Heart right ventricle (tissue), 16 donors: ENCODE measurements around the gene ATF3. TPM values are rescaled to one million over a fixed set of nuclear protein-coding genes. Genes with fewer than 3 reads are reported as not detected.

ENCODE experiments used
- ATAC-seq, 8 donors: fragments of 200-7000 bp; cut with Tn5 transposase; one replicate each; pipeline ENCODE4 v1.9.1; 2020; ENCODE audit warnings: mild to moderate bottlenecking in 8 of 8, moderate library complexity in 8 of 8, moderate number of reproducible peaks in 1 of 8
- DNase-seq, 2 donors: peaks; one replicate each; pipeline ENCODE4 v3.0.0-alpha.2; 2020
- H3K27ac ChIP-seq, 10 donors: fragments of 200-600 bp; sonication (generic) in 2 of 10; one replicate each; pipeline versions ENCODE4 v1.5.0 to v1.8.0; 2020 to 2022; ENCODE audit warnings: mild to moderate bottlenecking in 3 of 10
- H3K27me3 ChIP-seq, 7 donors: fragments of 200-600 bp; one replicate each; pipeline ENCODE4 v1.8.0; 2021 to 2022; ENCODE audit warnings: mild to moderate bottlenecking in 2 of 7
- H3K36me3 ChIP-seq, 9 donors: fragments of 200-600 bp; sonication (generic) in 1 of 9; one replicate each; pipeline versions ENCODE4 v1.5.0 to v1.8.0; 2020 to 2022; ENCODE audit warnings: mild to moderate bottlenecking in 2 of 9
- H3K4me1 ChIP-seq, 9 donors: fragments of 200-600 bp; sonication (generic) in 1 of 9; one replicate each; pipeline versions ENCODE4 v1.5.0 to v1.8.0; 2020 to 2022; ENCODE audit warnings: mild to moderate bottlenecking in 4 of 9
- H3K4me3 ChIP-seq, 10 donors: fragments of 200-600 bp; sonication (generic) in 2 of 10; one replicate each; pipeline versions ENCODE4 v1.5.0 to v1.8.0; 2020 to 2022; ENCODE audit warnings: mild to moderate bottlenecking in 7 of 10, moderate library complexity in 2 of 10
- H3K9me3 ChIP-seq, 11 donors: fragments of 200-600 bp in 10 of 11; sonication (generic) in 2 of 11; one replicate each; pipeline versions ENCODE4 v1.5.0 to v1.8.0; 2013 to 2022; ENCODE audit warnings: mild to moderate bottlenecking in 2 of 11, control low read depth in 1 of 11, moderate library complexity in 1 of 11
- CTCF ChIP-seq, 9 donors: fragments of 200-600 bp; sonication (generic) in 2 of 9; IDR thresholded peaks; one replicate each; pipeline versions ENCODE4 v1.5.0 to v1.8.0; 2021 to 2022; ENCODE audit warnings: antibody characterized with exemption in 9 of 9, mild to moderate bottlenecking in 5 of 9, moderate library complexity in 1 of 9
- WGBS, 2 donors: extraction: QIAGEN DNeasy Blood & Tissue Kit; methylation state at CpG; one replicate each; pipeline ENCODE4 v1.1.7; 2013; ENCODE audit warnings: inconsistent platforms in 1 of 2; 5-methylcytosine and 5-hydroxymethylcytosine counted together
- intact Hi-C, 10 donors: fragments of 100-400 bp; cut with DNase I; formaldehyde crosslinking; loops; one replicate each; pipeline versions ENCODE4 v1.11.1 to v1.14.2; 2022
- polyA plus RNA-seq, 2 donors: library from polyadenylated mRNA; stranded (reverse); fragments of 200-250 nt; gene quantifications; one replicate each; pipeline ENCODE4 v1.2.3, GENCODE V29; 2013
- total RNA-seq, 10 donors: library from RNA; stranded (reverse); fragmentation: NEBNext Ultra II Directional in 3 of 10; extraction: Animal tissue kit (Norgen Biotek cat#: 25700) in 3 of 10; gene quantifications; one replicate each; pipeline versions ENCODE4 v1.2.1 to v1.2.4, GENCODE V29; 2021 to 2023
- donor health status: Arrhythmogenic right ventricular cardiomyopathy.
- donor health status: ischemic (EF 13 %, LVEDD 7.1; RV severe dilation, severe dysfunction).
- donor health status: healthy with polysubstance abuse.
- donor health status: DM: no; HTN: yes; CAD: no.
- donor health status: DM: no; HTN: no; CAD: no.
- donor health status: ischemic (EF 25% LVEDD 6.9; RV normal size, moderate dysfunction).
- donor health status: ischemic (EF 25% LVEDD 5.7; RV mildly dilated, moderate dysfunction).
- donor health status: healthy.
- donor health status: DM: yes; HTN: yes; CAD: no.
- donor health status: Ischemic cardiomyopathy.
- donor health status: ischemic (EF 35%, LVEDD 5.7; RV mildly dilated, moderate dysfunction).
- donor health status: nonischemic (EF 11% LVEDD 7.7; RV severe dilation, severe dysfunction).
- donor health status: DM: yes; HTN: yes; CAD: no.
- donor health status: PGD.
- donor health status: ischemic (EF 29% LVEDD 5.4; RV normal size, mild dysfunction).
- donor health status: nonischemic (EF 23%, LVEDD 6.1; RV moderate dilation, normal function).

The ATF3 gene
- total and polyA plus RNA-seq, 12 donors, result 8.4 to 684 (median 25.9) TPM

GRCh38 chr1:212615201-212615470 is 6.6 kb downstream of the ATF3 start:
- Histone ChIP-seq H3K36me3 (peaks cover 0 to 58% (median 35%) of the 10 kb centered on the region in 9 donors), H3K4me1 (peaks cover 3 to 41% (median 18%) of the 10 kb centered on the region in 9 donors), H3K4me3 (no peak overlapping the region), H3K9me3 (no peaks in the 10 kb centered on the region), H3K27me3 (peaks cover 0 to 8% (median 0%) of the 10 kb centered on the region in 7 donors), H3K27ac (no peak overlapping the region)
- intact Hi-C loops, result loop anchor here in 2 of 10 donors (10.0 kb wide), 2 partner anchors 50 to 60 kb away; no protein-coding TSS in a partner anchor
- no peak for TF ChIP-seq CTCF (IDR thresholded peaks at IDR 0.05)
- no peak for ATAC-seq
- DNase-seq, result no peak
- 97 to 98% methylated on average over 9 of the region's 9 CpGs for WGBS, 2 donors

DNA sequence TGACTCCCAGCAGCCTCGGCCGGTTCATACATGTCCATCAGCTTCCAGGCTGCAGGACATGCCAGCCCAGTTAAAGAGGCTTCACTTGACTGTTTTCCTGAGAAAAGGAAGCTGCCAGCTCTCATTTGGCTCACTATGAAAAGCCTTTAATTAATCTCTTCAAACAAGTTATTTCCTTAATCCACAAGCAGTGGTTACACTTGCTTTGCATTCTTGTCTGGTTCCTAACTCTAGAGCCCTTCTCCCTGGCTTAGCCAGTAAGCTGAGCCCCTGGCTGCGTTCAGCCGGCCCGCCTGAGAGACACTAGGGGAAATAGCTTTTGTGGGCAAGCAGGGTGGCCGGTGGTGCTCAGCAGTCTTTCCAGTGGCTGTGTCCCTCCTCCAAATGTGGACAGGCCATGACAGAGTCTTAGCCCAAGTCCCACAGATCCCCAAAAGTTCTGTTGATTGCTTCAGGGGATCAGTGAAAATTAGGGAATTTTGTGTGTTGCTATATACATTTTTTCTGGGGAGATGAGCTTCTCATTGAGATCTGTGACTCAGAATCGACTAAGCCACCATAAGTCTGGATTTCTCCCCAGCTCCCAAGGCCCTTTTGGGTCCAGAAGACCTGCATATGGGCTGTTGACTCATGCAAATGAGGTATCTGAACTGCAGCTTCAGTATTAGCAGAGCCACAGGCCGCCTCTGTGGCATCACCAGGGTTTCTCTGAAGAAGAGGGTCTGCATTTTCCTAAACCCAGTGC is 10.1 kb downstream of the ATF3 start:
- ATAC-seq (no peak), DNase-seq (no peak)
- WGBS, 2 donors, result 93 to 95% methylated on average over 8 of the region's 8 CpGs
- Histone ChIP-seq H3K27ac (no peak overlapping the region), H3K4me1 (peaks cover 0 to 17% (median 0%) of the 10 kb centered on the region in 9 donors), H3K27me3 (no peaks in the 10 kb centered on the region), H3K4me3 (no peak overlapping the region), H3K9me3 (no peaks in the 10 kb centered on the region), H3K36me3 (peaks cover 0 to 71% (median 35%) of the 10 kb centered on the region in 9 donors)
- intact Hi-C loops, result loop anchor here in 2 of 10 donors (10.0 kb wide), 2 partner anchors 46 to 64 kb away; no protein-coding TSS in a partner anchor
- no peak for TF ChIP-seq CTCF (IDR thresholded peaks at IDR 0.05)

DNA sequence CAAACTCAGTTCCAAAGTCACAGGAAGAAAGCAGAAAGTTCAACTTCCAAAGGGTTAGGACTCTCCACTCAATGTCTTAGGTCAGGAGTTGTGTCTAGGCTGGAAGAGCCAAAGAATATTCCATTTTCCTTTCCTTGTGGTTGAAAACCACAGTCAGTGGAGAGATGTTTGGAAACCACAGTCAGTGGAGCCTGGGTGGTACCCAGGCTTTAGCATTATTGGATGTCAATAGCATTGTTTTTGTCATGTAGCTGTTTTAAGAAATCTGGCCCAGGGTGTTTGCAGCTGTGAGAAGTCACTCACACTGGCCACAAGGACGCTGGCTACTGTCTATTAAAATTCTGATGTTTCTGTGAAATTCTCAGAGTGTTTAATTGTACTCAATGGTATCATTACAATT is 11.7 kb downstream of the ATF3 start:
- no peak for TF ChIP-seq CTCF (IDR thresholded peaks at IDR 0.05)
- Histone ChIP-seq H3K27ac (no peak overlapping the region), H3K4me3 (no peak overlapping the region), H3K27me3 (no peaks in the 10 kb centered on the region), H3K9me3 (no peaks in the 10 kb centered on the region), H3K4me1 (peaks cover 0 to 4% (median 0%) of the 10 kb centered on the region in 9 donors), H3K36me3 (peaks cover 0 to 63% (median 35%) of the 10 kb centered on the region in 9 donors)
- WGBS, 2 donors, result 91 to 97% methylated on average over 1 of the region's 1 CpG
- intact Hi-C loops, result loop anchor here in 2 of 10 donors (10.0 kb wide), 2 partner anchors 135 to 145 kb away; no protein-coding TSS in a partner anchor
- ATAC-seq (no peak), DNase-seq (no peak)

DNA sequence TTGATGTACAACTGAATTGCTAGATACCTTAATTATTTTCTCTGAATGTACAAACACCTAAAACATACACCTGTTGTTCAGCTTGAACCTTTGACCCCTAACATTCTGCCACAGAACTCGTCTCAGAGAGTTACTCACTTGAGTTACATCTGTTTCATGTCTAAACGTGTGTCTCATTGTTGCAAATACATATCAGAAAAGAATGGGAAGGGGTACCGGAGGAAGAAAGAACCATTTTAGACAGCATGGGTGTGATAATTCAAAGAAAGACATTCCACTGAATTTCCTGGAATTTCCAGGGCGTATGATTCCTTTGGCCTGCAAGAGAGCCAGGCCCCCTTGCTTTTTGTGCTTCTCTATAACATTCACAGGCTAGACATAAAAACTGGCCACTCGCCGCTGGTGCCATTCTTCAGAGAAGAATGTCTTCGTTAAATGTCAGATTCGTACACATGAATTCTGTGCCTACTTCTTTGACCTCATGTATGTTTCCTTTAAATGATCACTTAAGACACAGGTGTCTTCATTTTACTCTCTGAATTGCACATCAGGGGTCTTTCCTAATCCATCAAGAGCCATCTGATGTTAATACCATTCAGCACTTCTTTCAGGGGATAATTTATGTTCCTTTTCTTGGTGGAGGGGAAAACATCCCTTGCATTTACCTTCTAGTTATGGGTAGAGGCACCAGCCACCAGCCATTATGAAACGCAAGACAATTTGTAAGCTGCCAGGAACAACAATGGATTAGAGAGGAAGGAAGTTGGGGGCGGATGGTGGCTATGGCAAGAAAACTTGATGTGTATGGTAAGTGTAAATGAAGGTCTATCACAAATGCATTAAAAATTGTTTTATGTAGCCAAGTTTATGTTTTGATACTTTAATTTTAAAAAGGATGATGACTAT is 12.7 kb downstream of the ATF3 start:
- Histone ChIP-seq H3K9me3 (no peaks in the 10 kb centered on the region), H3K4me3 (no peak overlapping the region), H3K4me1 (peaks cover 0 to 4% (median 0%) of the 10 kb centered on the region in 9 donors), H3K27ac (peak overlapping the region in 1 of 10 donors; percentile 6), H3K27me3 (no peaks in the 10 kb centered on the region), H3K36me3 (peaks cover 0 to 53% (median 29%) of the 10 kb centered on the region in 9 donors)
- no peak for TF ChIP-seq CTCF (IDR thresholded peaks at IDR 0.05)
- intact Hi-C loops, result loop anchor here in 2 of 10 donors (10.0 kb wide), 2 partner anchors 136 to 146 kb away; no protein-coding TSS in a partner anchor
- DNase-seq (no peak), ATAC-seq (no peak)
- WGBS, 2 donors, result 80 to 82% methylated on average over 10 of the region's 10 CpGs
